ENCODE measurements around the gene GUCA1A.
"Not testable (repeated sequence)": the region's sequence is repeated elsewhere in the genome, so short reads cannot be mapped to it uniquely, and the experiment has no call there.

The GUCA1A gene

DNA sequence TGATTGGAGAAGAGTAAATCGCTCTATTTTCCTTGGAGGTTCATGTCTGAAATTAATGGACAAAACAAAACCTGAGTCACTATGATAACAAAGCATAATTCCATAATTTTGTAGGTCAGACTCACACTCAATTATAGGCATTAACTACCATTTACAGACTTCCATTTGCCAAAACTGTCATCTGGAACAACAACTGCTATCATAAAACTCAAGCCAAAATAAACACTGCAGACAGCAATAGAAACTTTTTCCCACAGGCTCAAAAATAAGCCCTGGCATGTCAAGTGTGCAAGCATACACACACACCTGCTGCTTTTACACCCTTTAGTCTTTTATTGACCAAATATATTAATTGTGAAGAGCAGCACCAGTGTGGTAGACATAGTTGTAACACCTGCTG lies 37.4 kb downstream of the GUCA1A start:
- no peak for DNase-seq (ENCODE audit: low spot score)

DNA sequence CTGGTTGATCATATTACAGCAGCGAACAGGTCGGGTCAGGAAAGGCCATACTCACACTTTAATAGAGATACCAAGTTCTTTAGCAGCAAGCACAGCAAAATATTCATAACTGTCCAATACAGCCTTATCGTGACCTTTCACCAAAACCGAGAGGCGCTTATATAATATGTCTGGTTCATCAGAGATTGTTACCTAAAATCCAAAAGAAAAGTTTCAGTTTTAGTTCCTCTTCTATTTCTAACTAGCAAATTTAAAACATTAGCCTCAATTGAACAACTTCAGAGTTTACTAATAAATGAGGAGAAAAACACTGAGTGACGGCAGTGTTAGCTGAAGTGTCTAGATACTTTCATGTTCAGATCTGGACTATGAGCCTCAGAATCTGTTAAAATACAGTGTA lies 38.6 kb downstream of the GUCA1A start:
- DNase-seq (ENCODE audit: low spot score) = no peak

DNA sequence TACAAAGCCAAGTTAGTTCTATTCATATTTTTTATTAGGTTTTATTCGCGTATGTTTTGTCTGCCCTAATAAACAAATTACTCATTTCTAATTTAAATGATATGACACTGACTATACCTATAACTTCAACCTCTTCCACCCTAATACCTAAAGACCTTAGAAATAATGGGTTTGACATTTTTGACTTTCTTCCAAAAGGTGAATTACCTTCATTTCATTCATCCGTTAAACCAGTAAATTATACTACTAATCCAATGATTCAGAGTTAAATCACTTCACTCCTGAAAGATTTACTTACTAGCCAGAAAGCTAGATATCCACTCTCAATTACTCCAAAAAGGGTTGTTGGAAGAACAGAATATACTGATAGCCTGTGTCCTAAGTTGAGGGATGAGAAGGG lies 39.3 kb downstream of the GUCA1A start:
- no peak for DNase-seq (ENCODE audit: low spot score)

DNA sequence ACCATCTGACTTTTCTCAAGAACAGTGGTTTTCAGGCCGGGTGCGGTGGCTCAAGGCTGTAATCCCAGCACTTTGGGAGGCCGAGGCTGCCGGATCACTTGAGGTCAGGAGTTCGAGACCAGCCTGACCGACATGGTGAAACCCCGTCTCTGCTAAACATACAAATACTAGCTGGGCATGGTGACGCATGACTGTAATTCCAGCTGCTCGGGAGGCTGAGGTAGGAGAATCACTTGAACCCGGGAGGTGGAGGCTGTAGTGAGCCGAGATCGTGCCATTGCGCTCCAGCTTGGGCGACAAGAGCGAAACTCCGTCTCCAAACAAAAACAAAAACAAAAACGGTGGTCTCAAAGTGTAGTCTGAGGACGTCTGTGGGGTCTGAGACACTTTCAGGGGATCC lies 43.3 kb downstream of the GUCA1A start:
- not testable (repeated sequence) for DNase-seq (ENCODE audit: low spot score)

DNA sequence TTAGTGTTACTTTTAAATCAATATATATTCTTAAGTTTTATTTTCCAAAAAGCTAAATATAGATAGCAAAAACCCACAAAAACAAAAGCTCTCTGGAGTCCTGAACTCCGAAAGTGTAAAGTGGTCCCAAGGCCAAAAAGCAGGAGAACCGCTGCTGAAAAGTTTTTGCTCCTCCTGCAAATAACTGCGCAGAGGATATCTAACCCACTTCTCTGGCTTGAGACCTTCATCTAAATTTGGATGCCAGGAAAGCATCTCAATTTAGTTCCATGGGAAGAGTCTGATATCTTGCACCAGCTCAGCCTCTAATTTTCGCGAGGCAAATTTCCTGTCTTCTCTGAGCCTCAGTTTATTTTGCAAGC lies 44.0 kb downstream of the GUCA1A start:
- peak; percentile 60 for DNase-seq (ENCODE audit: low spot score)

DNA sequence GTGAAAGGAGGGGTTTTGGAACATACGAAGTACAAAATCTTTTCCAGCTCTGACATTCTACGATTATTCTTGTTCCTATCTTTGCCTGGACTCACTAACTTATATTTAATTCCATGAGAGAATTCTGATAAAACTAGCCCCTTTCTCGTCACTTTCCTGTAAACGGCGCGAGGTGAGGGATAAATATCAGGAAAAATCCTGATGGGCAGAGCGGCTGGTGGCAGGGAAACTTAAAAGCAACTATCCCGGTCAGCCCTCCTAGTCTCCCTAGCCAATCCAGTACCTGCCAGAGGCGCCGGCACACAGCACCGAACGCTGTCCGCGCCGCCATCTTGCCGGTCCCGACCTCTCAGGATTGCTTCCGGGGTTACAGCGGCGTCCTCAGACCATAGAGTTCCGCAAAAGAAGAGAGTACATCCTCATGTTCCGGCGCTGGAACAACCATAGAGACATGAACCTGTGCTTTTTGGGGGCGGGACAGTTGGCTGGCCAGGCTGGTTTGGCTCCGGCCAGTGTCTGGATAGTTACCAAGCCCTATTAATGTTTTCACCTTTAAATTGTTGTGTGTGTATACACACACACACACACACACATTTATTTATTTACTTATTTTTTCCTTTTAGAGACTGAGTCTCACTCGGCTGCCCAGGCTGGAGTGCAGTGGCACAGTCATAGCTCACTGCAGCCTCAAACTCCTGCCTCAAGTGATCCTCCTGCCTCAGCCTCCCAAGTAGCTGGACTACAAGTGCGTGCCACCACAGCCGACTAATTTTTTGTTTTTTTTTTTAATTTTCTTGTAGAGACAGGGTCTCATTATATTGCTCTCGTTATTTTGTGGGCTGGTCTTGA lies 44.6 kb downstream of the GUCA1A start, which contains the start of gene MRPS10:
MRPS10 (minus strand) TSS at position 343 of the 849 bp plus-strand sequence; CDS start at position 331, 12 bp downstream.
- DNase-seq (ENCODE audit: low spot score) = peak; percentile 98

DNA sequence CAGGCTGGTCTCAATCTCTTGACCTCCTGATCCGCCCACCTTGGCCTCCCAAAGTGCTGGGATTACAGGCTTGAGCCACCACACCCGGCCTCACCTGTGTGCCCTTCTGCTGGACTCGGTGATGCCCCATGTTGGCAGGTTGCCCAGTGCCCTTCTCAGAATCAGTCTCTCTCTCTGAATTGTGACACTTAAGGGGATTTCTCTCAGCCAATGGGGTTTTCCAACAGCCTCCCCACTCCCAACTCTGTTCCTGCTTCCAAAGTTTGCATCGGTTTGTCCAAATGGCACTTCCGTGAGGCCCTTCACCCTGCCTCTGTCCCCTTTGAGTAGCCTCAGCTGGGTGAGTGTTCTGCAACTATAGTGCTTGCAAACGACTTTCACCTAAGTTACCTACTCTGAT lies 47.6 kb downstream of the GUCA1A start:
- DNase-seq (ENCODE audit: low spot score) = no peak

DNA sequence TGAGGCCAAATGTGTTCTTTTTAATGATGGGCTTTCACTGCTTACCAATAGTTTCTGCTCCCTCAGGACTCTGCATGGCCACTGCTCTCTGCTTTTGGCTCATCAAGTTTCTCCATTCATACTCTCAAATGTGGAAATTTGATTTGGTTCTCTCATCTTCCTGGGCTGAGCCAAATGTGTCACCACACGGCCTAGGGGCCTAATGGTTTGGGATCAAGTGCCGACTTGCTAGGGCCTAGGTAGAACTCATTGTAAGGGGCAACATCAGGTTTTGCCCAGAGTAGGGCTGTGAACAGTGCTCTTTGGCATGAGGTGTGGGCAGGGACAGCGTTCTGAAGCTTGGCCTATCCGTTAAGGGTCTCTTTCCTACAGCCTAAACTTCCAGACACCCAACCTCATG lies 48.4 kb downstream of the GUCA1A start:
- DNase-seq (ENCODE audit: low spot score) = no peak

DNA sequence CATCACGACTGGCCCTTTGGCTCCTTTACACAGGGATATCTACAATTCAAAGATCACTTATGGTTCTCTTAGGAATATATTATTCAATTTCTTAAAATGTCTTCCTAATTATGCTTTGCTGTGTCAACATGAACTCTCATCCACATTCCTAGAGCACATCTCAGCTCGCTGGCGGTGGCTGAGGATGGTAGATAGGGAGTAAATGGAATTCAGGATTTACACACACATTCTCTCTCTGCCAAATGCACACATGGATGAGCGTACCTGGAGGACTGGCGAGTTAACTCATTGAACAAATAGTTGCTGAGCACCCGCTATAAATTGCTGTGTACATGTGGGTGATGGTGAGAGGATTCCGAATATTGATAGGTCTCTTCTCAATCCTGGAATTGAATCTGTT lies 49.3 kb downstream of the GUCA1A start:
- DNase-seq (ENCODE audit: low spot score) = no peak

DNA sequence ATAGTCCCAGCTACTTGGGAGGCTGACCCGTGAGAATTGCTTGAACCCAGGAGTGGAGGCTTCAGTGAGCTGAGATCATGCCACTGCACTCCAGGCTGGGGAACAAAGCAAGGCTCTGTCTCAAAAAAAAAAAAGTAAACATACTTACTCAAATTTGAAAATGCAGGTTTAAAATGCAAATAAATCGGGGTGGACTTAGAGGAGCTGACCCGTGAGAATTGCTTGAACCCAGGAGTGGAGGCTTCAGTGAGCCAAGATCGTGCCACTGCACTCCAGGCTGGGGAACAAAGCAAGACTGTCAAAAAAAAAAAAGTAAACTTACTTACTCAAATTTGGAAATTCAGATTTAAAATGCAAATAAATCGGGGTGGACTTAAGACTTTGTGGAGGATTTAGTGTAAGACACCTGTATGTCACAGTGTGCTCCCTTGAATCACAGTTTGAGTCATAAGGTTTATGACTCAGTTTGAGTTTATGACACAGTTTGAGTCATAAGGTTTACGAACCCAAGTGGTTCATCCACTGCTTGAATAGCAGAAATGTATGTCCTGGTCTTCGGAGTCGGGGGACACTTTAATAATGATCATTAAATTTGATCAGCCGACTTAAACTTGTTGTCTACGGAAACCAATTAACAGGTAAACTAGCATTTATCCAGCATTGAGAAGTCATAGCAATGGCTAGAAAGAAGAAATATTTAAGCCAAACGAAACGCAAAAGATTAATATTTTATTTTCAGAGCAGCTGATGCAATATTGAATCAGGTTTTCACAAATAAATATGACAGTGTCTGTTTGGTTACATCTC lies 51.3 kb downstream of the GUCA1A start:
- peak; percentile 98 for DNase-seq (ENCODE audit: low spot score)

DNA sequence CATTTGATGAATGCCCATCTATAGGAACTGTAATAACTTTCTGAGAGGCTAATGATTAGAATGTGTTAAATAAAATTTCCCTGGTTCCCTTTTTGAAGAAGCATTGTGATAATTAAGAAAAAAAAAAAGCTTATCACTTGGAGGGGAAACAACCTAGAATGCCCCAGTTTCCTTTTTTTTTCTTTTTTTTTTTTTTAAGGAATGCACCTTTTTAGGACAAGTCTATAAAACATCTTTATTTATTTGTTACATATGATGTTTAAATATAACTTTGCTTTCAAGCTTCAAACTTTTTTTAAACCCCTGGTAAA lies 51.8 kb downstream of the GUCA1A start:
- no peak for DNase-seq (ENCODE audit: low spot score)

DNA sequence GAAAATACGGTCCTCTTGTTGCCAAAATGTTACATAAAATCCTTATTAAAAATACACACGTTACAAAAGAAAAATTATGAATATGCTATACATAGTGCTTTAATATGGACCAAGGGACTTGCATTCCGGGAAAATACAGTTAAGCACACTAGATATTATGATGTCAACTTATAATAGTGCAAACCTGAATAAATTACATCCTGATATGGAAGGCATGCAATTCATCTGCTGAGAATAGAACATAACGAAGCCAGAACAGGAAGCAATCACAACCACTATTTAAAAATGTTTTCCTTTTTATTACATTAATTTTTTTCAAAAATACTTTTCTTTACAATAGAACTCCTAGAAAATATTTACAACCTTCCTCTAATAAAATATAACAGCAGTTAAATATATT lies 52.3 kb downstream of the GUCA1A start:
- no peak for DNase-seq (ENCODE audit: low spot score)

DNA sequence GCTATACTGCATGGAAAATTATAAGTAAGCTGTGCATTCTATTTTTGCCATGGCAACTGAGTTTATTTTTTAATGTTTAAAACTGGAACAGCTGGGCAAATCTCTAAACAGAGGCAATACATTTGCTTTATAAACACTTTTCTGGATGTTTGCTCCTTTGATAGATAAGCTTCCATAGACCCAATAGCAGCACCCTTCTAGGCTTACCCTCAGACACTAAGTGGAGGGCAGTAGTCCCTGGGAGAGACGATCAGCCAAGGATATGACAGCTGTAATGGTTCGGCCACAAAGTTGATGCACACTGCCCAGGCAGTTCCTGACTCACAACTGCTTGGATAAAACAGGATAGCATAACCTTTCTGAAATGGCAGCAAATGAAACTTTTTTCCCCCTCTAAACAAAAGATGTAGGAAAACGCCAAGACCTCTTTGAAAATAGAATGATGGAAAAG lies 53.0 kb downstream of the GUCA1A start:
- DNase-seq (ENCODE audit: low spot score) = peak; percentile 43

DNA sequence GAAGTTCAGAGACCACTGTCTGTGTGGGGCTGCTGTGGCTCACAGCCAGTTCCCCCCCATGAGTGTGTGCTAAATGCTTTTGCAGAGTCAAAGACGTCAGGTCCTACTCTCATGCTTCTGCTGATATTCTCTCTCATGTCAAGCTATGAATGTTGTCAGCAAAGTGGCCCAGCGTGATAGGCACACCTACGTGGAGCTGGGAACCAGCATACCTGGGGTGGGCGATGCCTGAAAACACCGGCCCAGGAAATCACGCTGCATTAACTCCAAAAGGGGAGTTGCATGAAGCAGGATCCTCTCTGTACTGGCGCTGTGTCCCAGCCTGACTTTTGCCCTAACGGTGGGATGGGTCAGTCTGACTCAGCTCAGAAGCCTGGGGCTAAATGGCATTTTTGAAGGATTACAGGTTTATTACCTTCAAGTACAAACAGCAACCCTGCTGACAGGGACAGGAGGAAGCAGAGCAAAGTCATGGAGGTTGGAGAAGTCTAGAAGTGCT lies 53.5 kb downstream of the GUCA1A start:
- peak; percentile 67 for DNase-seq (ENCODE audit: low spot score)

DNA sequence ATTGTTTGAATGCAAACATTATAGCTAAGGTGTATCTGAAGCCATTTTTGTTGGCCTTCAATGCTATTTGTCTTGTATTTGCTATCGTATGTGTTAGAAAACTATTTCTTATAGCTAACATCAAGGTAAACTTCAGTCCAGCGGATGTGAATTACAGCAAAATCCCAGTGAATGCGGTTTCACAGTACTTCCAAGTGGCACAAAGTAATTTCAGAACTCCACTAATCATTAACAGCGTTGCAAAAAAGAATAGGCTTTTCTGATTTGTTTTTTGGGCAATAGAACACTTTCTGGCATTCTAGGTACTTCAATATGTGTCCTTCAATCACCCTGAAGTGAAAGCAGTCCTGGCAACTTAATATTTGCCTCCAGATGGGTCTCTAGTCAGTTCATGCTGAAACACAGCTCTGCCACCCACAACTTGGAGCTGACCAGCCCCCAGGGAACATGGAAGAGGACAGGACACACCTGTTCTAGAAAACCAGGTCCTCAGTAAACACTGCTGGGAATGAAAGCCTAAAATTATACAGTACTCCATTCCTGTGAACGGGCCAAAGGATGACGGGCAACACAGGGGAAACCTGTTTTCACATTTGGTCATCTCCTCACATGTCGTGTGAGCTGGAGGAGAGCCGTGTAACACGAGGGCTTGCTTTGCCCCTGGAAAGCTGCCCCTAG lies 54.1 kb downstream of the GUCA1A start:
- DNase-seq (ENCODE audit: low spot score) = no peak

DNA sequence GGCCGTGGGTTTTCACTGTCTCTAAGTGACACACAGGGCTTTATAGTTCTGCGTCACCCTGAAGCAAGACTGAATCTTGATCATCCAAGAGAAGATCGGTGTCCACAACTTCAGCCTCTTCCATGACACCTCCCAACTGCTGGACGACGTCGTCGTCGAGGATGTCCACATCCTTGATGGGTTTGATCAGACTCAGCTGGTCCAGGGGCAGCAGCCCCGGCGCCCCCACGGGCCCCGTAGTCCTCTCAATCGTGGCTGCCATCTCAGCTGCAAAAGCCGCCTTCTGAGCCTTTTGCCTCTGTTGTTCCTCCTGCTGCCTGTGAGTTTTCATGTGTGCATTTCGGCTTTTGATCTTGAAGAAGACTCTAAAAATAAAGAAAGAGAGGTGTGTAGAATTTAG lies 55.1 kb downstream of the GUCA1A start:
- no peak for DNase-seq (ENCODE audit: low spot score)
